K562 (cell line): ENCODE results near the gene TMEM205. TPM values are rescaled to one million over a fixed set of nuclear protein-coding genes. Genes with fewer than 3 reads are reported as not detected.

Experiments used
- ESRRA ChIP-seq: fragments of 450-650 bp; IDR thresholded peaks from 2 replicates; pipeline ENCODE4 v1.6.1; 2014; ENCODE audit warnings: low read depth, mild to moderate bottlenecking, moderate library complexity, borderline replicate concordance
- POLR2G ChIP-seq: fragments of 200-400 bp; formaldehyde crosslinking; IDR thresholded peaks from 2 replicates; pipeline ENCODE4 v1.6.1; 2017; ENCODE audit warnings: low read depth, mild to moderate bottlenecking, antibody characterized with exemption, low read length, moderate library complexity
- PURB ChIP-seq: sonication (generic); formaldehyde crosslinking; IDR thresholded peaks from 2 replicates; pipeline ENCODE4 v1.9.0; 2021; ENCODE audit warnings: low read depth, mild to moderate bottlenecking, missing genetic modification reagents
- SAP30 ChIP-seq: fragments of 200-600 bp; sonication (generic); IDR thresholded peaks from 2 replicates; pipeline ENCODE4 v1.6.1; 2012; ENCODE audit warnings: borderline replicate concordance, low read depth, mild to moderate bottlenecking, moderate library complexity, low read length, control low read depth, inconsistent platforms; ENCODE audit not compliant: insufficient read depth, poor library complexity, severe bottlenecking
- SRSF7 ChIP-seq: fragments of 200-400 bp; formaldehyde crosslinking; optimal IDR thresholded peaks from 2 replicates; pipeline ENCODE3; 2017; ENCODE audit warnings: mild to moderate bottlenecking, low read depth, low read length
- ZKSCAN1 ChIP-seq: fragments of 150-350 bp; IDR thresholded peaks from 2 replicates; pipeline ENCODE4 v1.6.1; 2016; ENCODE audit warnings: low read depth, low read length
- ZNF830 ChIP-seq: fragments of 250-450 bp; sonication (Bioruptor Pico); IDR thresholded peaks from 2 replicates; pipeline ENCODE4 v1.5.0; 2021; ENCODE audit warnings: mild to moderate bottlenecking
- polyA plus RNA-seq, 8 experiments: library from polyadenylated mRNA; depleted of rRNA in 4 of 8; stranded (reverse) in 5 of 8; unstranded in 3 of 8; fragments of >200 nt; fragmentation: Nextera tagmentation in 2 of 8; fragmentation: Illumina TruSeq in 1 of 8; extraction: Ambion mirVana in 2 of 8; extraction: Trizol in 1 of 8; gene quantifications; 2 replicates each; pipeline versions ENCODE4 v1.2.1 to v1.2.3, GENCODE V29; 2011 to 2014; ENCODE audit warnings: inconsistent platforms in 1 of 8, missing spikeins in 1 of 8
- total RNA-seq, 7 experiments: library from RNA; depleted of rRNA in 6 of 7; stranded (reverse); fragments of >200 nt in 6 of 7; fragmentation: Illumina TruSeq in 2 of 7; extraction: Trizol in 2 of 7; gene quantifications; 2 replicates each; pipeline versions ENCODE4 v1.2.1 to v1.2.3, GENCODE V29; 2011 to 2021; ENCODE audit warnings: low replicate concordance in 1 of 7
- TF ChIP-seq, protein P1 (sequence below): fragments of 250-450 bp; sonication (Bioruptor Pico); IDR thresholded peaks from 2 replicates; pipeline ENCODE4 v1.4.0; 2020; ENCODE audit warnings: mild to moderate bottlenecking, moderate library complexity

The TMEM205 gene
- total and polyA plus RNA-seq, 9 of the 15 experiments (the other 6 are each of a cell fraction or from before 2014, with no cell fraction given), result 21.3 to 81.5 (median 44.1) TPM

DNA sequence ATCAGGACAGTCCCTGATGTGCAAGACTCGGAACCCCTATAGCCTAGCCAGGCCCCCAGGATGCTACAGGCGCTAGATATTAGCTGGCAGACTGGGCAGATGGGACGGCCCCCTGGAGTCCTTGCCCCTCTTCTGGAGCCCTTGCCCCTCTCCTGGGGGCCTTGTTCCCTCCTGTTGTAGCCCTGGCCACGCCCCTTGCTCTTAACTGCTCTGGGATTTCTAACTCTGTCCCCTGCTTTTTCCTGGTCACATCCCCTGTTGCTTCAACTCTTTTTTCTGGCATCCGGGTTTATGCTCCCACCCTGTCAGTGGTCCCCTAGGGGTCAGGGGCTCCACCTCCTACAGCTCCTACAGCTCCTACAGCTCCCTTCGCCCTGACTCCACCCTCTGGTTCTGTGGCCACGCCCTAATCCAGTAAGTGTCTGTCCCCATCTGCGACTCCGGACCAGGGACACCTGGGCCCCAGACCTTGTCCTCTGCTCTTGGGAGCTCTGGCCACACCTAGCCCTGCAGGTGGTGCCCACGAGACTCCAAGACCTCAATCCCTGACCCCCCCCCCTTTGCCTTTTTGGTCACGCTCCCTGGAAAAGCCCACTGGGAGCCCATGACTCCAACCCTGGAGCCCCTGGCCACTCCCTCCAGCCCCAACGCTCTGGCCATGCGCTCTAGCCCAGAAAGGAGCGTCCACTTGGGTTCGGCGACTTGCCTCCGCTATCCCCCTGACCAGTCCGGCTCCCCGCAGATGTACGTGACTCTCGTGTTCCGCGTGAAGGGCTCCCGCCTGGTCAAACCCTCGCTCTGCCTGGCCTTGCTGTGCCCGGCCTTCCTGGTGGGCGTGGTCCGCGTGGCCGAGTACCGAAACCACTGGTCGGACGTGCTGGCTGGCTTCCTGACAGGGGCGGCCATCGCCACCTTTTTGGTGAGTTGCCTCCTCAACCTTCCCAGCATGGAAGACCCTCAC is 16.0 kb upstream of the TMEM205 start (continued):
- TF ChIP-seq, protein P1, sequence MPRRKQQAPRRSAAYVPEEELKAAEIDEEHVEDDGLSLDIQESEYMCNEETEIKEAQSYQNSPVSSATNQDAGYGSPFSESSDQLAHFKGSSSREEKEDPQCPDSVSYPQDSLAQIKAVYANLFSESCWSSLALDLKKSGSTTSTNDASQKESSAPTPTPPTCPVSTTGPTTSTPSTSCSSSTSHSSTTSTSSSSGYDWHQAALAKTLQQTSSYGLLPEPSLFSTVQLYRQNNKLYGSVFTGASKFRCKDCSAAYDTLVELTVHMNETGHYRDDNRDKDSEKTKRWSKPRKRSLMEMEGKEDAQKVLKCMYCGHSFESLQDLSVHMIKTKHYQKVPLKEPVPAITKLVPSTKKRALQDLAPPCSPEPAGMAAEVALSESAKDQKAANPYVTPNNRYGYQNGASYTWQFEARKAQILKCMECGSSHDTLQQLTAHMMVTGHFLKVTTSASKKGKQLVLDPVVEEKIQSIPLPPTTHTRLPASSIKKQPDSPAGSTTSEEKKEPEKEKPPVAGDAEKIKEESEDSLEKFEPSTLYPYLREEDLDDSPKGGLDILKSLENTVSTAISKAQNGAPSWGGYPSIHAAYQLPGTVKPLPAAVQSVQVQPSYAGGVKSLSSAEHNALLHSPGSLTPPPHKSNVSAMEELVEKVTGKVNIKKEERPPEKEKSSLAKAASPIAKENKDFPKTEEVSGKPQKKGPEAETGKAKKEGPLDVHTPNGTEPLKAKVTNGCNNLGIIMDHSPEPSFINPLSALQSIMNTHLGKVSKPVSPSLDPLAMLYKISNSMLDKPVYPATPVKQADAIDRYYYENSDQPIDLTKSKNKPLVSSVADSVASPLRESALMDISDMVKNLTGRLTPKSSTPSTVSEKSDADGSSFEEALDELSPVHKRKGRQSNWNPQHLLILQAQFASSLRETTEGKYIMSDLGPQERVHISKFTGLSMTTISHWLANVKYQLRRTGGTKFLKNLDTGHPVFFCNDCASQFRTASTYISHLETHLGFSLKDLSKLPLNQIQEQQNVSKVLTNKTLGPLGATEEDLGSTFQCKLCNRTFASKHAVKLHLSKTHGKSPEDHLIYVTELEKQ (CRISPR knock-in tag), result no peak
- TF ChIP-seq PURB (CRISPR knock-in tag), result no peak
- TF ChIP-seq SAP30, result no peak
- no peak for TF ChIP-seq ZKSCAN1
- TF ChIP-seq POLR2G, result peak; percentile 39
- no peak for TF ChIP-seq SRSF7
- TF ChIP-seq ESRRA, result no peak
- no peak for TF ChIP-seq ZNF830 (CRISPR knock-in tag)
